ENCODE measurements around the gene ANKS3.
A peak's percentile ranks its signal among the peaks of the same experiment; 100 is the strongest.

ANKS3 gene

GRCh38 chr16:4734063-4734729, at the start of gene ANKS3, which contains the start of gene DNAAF8:
Gene ANKS3 (minus strand): TSS chr16:4734271. CDS start chr16:4730149, 4,122 bp downstream.
Gene DNAAF8 (plus strand): TSS chr16:4734537. CDS start chr16:4736515, 1,978 bp downstream.
- peak within 1 kb of the TSS; percentile 89 for H3K4me3 ChIP-seq (ENCODE audit: low read depth, low read length)
- no peak for TF ChIP-seq CTCF (IDR thresholded peaks at IDR 0.05; ENCODE audit: borderline replicate concordance, insufficient read depth, low read depth, low read length)

GRCh38 chr16:4783251-4783950, 49.3 kb upstream of the ANKS3 start:
- no peak overlapping the region for H3K4me3 ChIP-seq (ENCODE audit: low read depth, low read length)
- TF ChIP-seq CTCF (IDR thresholded peaks at IDR 0.05; ENCODE audit: borderline replicate concordance, insufficient read depth, low read depth, low read length): no peak

GRCh38 chr16:4780235-4780634, 46.2 kb upstream of the ANKS3 start:
- no peak overlapping the region for H3K4me3 ChIP-seq (ENCODE audit: low read depth, low read length)
- no peak for TF ChIP-seq CTCF (IDR thresholded peaks at IDR 0.05; ENCODE audit: borderline replicate concordance, insufficient read depth, low read depth, low read length)

GRCh38 chr16:4778050-4778392, 44.0 kb upstream of the ANKS3 start:
- no peak overlapping the region for H3K4me3 ChIP-seq (ENCODE audit: low read depth, low read length)
- no peak for TF ChIP-seq CTCF (IDR thresholded peaks at IDR 0.05; ENCODE audit: borderline replicate concordance, insufficient read depth, low read depth, low read length)

- TF ChIP-seq CTCF (IDR thresholded peaks at IDR 0.05; ENCODE audit: borderline replicate concordance, insufficient read depth, low read depth, low read length): no peak
- no peak overlapping the region for H3K4me3 ChIP-seq (ENCODE audit: low read depth, low read length)
Observed at GRCh38 chr16:4777339-4778049, 43.4 kb upstream of the ANKS3 start.

- TF ChIP-seq CTCF (IDR thresholded peaks at IDR 0.05; ENCODE audit: borderline replicate concordance, insufficient read depth, low read depth, low read length): no peak
Observed at GRCh38 chr16:4776141-4776705, 42.2 kb upstream of the ANKS3 start.

More at GRCh38 chr16:4776141-4776705, 42.2 kb upstream of the ANKS3 start:
- no peak overlapping the region for H3K4me3 ChIP-seq (ENCODE audit: low read depth, low read length)
